AG20443 (cell line): Measurements from ENCODE around the gene TAF11L11.
A peak's percentile ranks its signal among the peaks of the same experiment; 100 is the strongest.
"Not testable (repeated sequence)": the region's sequence is repeated elsewhere in the genome, so short reads cannot be mapped to it uniquely, and the experiment has no call there.

ENCODE experiments used
- DNase-seq: peaks from one replicate; pipeline ENCODE4 v3.0.0; 2012; ENCODE audit warnings: low spot score, mixed read lengths

TAF11L11 gene

GRCh38 chr5:17603880-17604279 lies at the start of gene TAF11L11:
Gene TAF11L11, plus strand, starts transcription at chr5:17604183.
- not testable (repeated sequence) for DNase-seq

GRCh38 chr5:17585658-17586057 lies 18.3 kb upstream of the TAF11L11 start, which contains the start of gene TAF11L7:
Gene TAF11L7, minus strand, starts transcription at chr5:17585758.
- DNase-seq: not testable (repeated sequence)

- DNase-seq: not testable (repeated sequence)
Observed at GRCh38 chr5:17590860-17591259, 13.1 kb upstream of the TAF11L11 start, which contains the start of gene TAF11L8. Gene TAF11L8, minus strand, starts transcription at chr5:17590960.

GRCh38 chr5:17594255-17594654 lies 9.7 kb upstream of the TAF11L11 start, which contains the start of gene TAF11L9:
Gene TAF11L9, minus strand, starts transcription at chr5:17594394.
- DNase-seq: not testable (repeated sequence)

GRCh38 chr5:17597728-17598127 lies 6.3 kb upstream of the TAF11L11 start, which contains the start of gene TAF11L10:
Gene TAF11L10, minus strand, starts transcription at chr5:17597828.
- DNase-seq: not testable (repeated sequence)

GRCh38 chr5:17604951-17605350 lies 968 bp downstream of the TAF11L11 start:
- DNase-seq: no peak

GRCh38 chr5:17607461-17607860 lies 3.5 kb downstream of the TAF11L11 start:
- not testable (repeated sequence) for DNase-seq

GRCh38 chr5:17610092-17610491 lies 6.1 kb downstream of the TAF11L11 start, which contains the start of gene TAF11L12:
Gene TAF11L12, plus strand, starts transcription at chr5:17610392.
- DNase-seq: not testable (repeated sequence)

- no peak for DNase-seq
Observed at GRCh38 chr5:17614872-17615605, 11.1 kb downstream of the TAF11L11 start.

GRCh38 chr5:17619354-17619753 lies 15.4 kb downstream of the TAF11L11 start:
- DNase-seq: no peak

- peak; percentile 7 for DNase-seq
Observed at GRCh38 chr5:17620627-17621026, 16.6 kb downstream of the TAF11L11 start.

- DNase-seq: no peak
Observed at GRCh38 chr5:17625686-17626085, 21.7 kb downstream of the TAF11L11 start.

GRCh38 chr5:17631788-17632187 lies 27.8 kb downstream of the TAF11L11 start, which contains the start of gene TAF11L13:
Gene TAF11L13, plus strand, starts transcription at chr5:17632088.
- not testable (repeated sequence) for DNase-seq

GRCh38 chr5:17634160-17634559 lies 30.2 kb downstream of the TAF11L11 start, which contains the start of gene TAF11L14:
Gene TAF11L14, plus strand, starts transcription at chr5:17634460.
- DNase-seq: no peak

- DNase-seq: not testable (repeated sequence)
Observed at GRCh38 chr5:17649232-17649631, 45.2 kb downstream of the TAF11L11 start.

- DNase-seq: not testable (repeated sequence)
Observed at GRCh38 chr5:17655201-17655759, 51.3 kb downstream of the TAF11L11 start.
